Neural cell (in vitro differentiated cells): Measurements from ENCODE around the gene GMDS.

Source experiments
- CTCF ChIP-seq: fragments of 450-650 bp; IDR thresholded peaks from 2 replicates; pipeline ENCODE4 v1.5.1; 2014; ENCODE audit warnings: antibody characterized with exemption, mild to moderate bottlenecking, moderate library complexity; ENCODE audit not compliant: poor library complexity, severe bottlenecking
- EP300 ChIP-seq: fragments of 450-650 bp; conservative IDR thresholded peaks from 2 replicates; pipeline ENCODE4 v1.6.1; 2014; ENCODE audit warnings: antibody characterized with exemption, mild to moderate bottlenecking, moderate library complexity; ENCODE audit not compliant: poor library complexity, severe bottlenecking
- POLR2AphosphoS5 ChIP-seq: IDR thresholded peaks from 2 replicates; pipeline ENCODE4 v1.6.1; 2012
- TAF1 ChIP-seq: IDR thresholded peaks from 2 replicates; pipeline ENCODE4 v1.6.1; 2012; ENCODE audit warnings: low read depth

DNA sequence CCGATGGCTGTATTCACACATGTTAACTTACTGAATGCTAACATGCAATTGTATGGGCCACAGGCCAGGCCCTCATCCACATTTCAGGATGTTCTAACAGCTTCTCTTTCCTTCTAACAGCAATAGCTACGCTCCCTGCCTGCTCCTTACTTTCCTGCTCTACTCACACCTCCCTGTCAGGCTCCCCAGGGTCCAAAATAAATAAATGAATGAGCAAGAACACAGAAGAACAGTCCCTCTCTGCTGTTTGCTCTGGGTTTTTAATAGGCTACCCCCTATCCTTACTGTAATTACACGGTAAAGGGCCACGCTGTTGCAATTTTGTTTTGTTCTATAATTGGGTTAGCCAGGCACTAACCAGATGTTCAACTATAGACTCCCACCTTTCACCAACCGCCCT, 135.6 kb downstream of the GMDS start:
- no peak for TF ChIP-seq TAF1
- no peak for TF ChIP-seq CTCF
- TF ChIP-seq EP300, result no peak
- no peak for TF ChIP-seq POLR2AphosphoS5
